Neuronal stem cell (in vitro differentiated cells): ENCODE measurements around the gene TMEM45A.

ENCODE experiments used
- DNase-seq: peaks from one replicate; pipeline ENCODE4 v3.0.0-alpha.2; 2013; ENCODE audit warnings: low spot score
- H2AFZ ChIP-seq: one replicate; pipeline ENCODE4 v1.6.1; 2013; ENCODE audit warnings: mild to moderate bottlenecking, low read length, inconsistent platforms
- H2AK5ac ChIP-seq: 2 replicates; pipeline ENCODE4 v1.6.1; 2013; ENCODE audit warnings: low read depth, mild to moderate bottlenecking, inconsistent platforms, low read length, moderate library complexity, mixed read lengths
- H2BK120ac ChIP-seq: 2 replicates; pipeline ENCODE4 v1.6.1; 2013; ENCODE audit warnings: low read depth, mild to moderate bottlenecking, inconsistent platforms, low read length, moderate library complexity, mixed read lengths
- H2BK12ac ChIP-seq: one replicate; pipeline ENCODE4 v1.6.1; 2013; ENCODE audit warnings: low read length, inconsistent platforms
- H2BK15ac ChIP-seq: 2 replicates; pipeline ENCODE4 v1.6.1; 2013; ENCODE audit warnings: mild to moderate bottlenecking, low read length, inconsistent platforms, mixed read lengths
- H2BK5ac ChIP-seq: one replicate; pipeline ENCODE4 v1.6.1; 2013; ENCODE audit warnings: inconsistent platforms, mild to moderate bottlenecking, low read length, moderate library complexity
- H3K14ac ChIP-seq: one replicate; pipeline ENCODE4 v1.6.1; 2013; ENCODE audit warnings: low read length, inconsistent platforms
- H3K18ac ChIP-seq: 2 replicates; pipeline ENCODE4 v1.6.1; 2013; ENCODE audit warnings: low read length, inconsistent platforms
- H3K23ac ChIP-seq: 2 replicates; pipeline ENCODE4 v1.6.1; 2013; ENCODE audit warnings: low read depth, mild to moderate bottlenecking, mixed read lengths, low read length, inconsistent platforms; ENCODE audit not compliant: poor library complexity
- H3K27ac ChIP-seq: replicated peaks from 3 replicates; pipeline ENCODE4 v1.5.1; 2013; ENCODE audit warnings: low read length, inconsistent platforms
- H3K27me3 ChIP-seq, 3 experiments: 2 replicates each; pipeline ENCODE4 v1.6.1; 2013; ENCODE audit warnings: low read length in 3 of 3, mild to moderate bottlenecking in 2 of 3, inconsistent platforms in 1 of 3, low read depth in 1 of 3, mixed read lengths in 1 of 3, moderate library complexity in 1 of 3; ENCODE audit not compliant: control insufficient read depth in 3 of 3, insufficient read depth in 3 of 3
- H3K36me3 ChIP-seq, 2 donors: replicated peaks in 1 of 2; 2 replicates each; pipeline ENCODE4 v1.6.1; 2013; ENCODE audit warnings: low read length in 2 of 2; ENCODE audit not compliant: control insufficient read depth in 2 of 2, insufficient read depth in 2 of 2
- H3K4ac ChIP-seq: 2 replicates; pipeline ENCODE4 v1.6.1; 2013; ENCODE audit warnings: inconsistent platforms, mild to moderate bottlenecking, low read length, moderate library complexity
- H3K4me1 ChIP-seq, 2 donors: 1 replicate in 1 of 2; 2 replicates in 1 of 2; pipeline ENCODE4 v1.6.1; 2013; ENCODE audit warnings: low read length in 2 of 2, low read depth in 1 of 2; ENCODE audit not compliant: control insufficient read depth in 2 of 2, insufficient read depth in 1 of 2
- H3K4me2 ChIP-seq: one replicate; pipeline ENCODE4 v1.6.1; 2013; ENCODE audit warnings: mild to moderate bottlenecking, low read length, inconsistent platforms; ENCODE audit not compliant: insufficient read depth, poor library complexity, severe bottlenecking
- H3K4me3 ChIP-seq, 2 donors: 2 replicates each; pipeline ENCODE4 v1.5.1; 2013; ENCODE audit warnings: low read length in 2 of 2, mild to moderate bottlenecking in 2 of 2, inconsistent platforms in 1 of 2, moderate library complexity in 1 of 2
- H3K79me1 ChIP-seq: one replicate; pipeline ENCODE4 v1.6.1; 2013; ENCODE audit warnings: low read depth, mild to moderate bottlenecking, inconsistent platforms, low read length, moderate library complexity
- H3K9ac ChIP-seq: one replicate; pipeline ENCODE4 v1.6.1; 2013; ENCODE audit warnings: mild to moderate bottlenecking, low read depth, low read length, inconsistent platforms; ENCODE audit not compliant: poor library complexity
- H3K9me3 ChIP-seq, 2 donors: replicated peaks in 1 of 2; 2 replicates each; pipeline versions ENCODE3 to v1.6.1; 2013; ENCODE audit warnings: low read length in 2 of 2, mild to moderate bottlenecking in 2 of 2, inconsistent platforms in 1 of 2, low read depth in 1 of 2, mixed read lengths in 1 of 2, moderate library complexity in 1 of 2; ENCODE audit not compliant: control insufficient read depth in 2 of 2, insufficient read depth in 1 of 2
- H4K8ac ChIP-seq: one replicate; pipeline ENCODE4 v1.6.1; 2013; ENCODE audit warnings: low read depth, mild to moderate bottlenecking, inconsistent platforms, low read length, moderate library complexity
- H4K91ac ChIP-seq: one replicate; pipeline ENCODE4 v1.6.1; 2013; ENCODE audit warnings: low read length, low read depth, mild to moderate bottlenecking, inconsistent platforms; ENCODE audit not compliant: poor library complexity
- WGBS, 2 donors: extraction: QIAGEN DNeasy Blood & Tissue Kit; methylation state at CpG; one replicate each; pipeline ENCODE4 v1.1.7; 2013; ENCODE audit warnings: missing lambda C conversion rate in 2 of 2, mixed read lengths in 1 of 2; ENCODE audit not compliant: insufficient read length in 2 of 2, insufficient replicate concordance in 1 of 2; ENCODE audit errors: extremely low coverage in 2 of 2; 5-methylcytosine and 5-hydroxymethylcytosine counted together

The TMEM45A gene

GRCh38 chr3:100457811-100458210 lies 34.6 kb upstream of the TMEM45A start:
- Histone ChIP-seq H2BK120ac (no peak overlapping the region), H2BK12ac (no peak overlapping the region), H2BK15ac (no peak overlapping the region), H2AK5ac (no peak overlapping the region), H2BK5ac (no peak overlapping the region), H3K4me3 (no peak overlapping the region), H3K27me3 (peaks cover 0 to 4% (median 0%) of the 10 kb centered on the region in 3 experiments), H3K9ac (no peak overlapping the region), H3K14ac (no peak overlapping the region), H3K79me1 (no peaks in the 10 kb centered on the region), H3K36me3 (peaks cover 4 to 33% of the 10 kb centered on the region in 2 donors), H4K8ac (no peak overlapping the region), H3K9me3 (no peaks in the 10 kb centered on the region), H4K91ac (no peak overlapping the region), H3K4me2 (no peak overlapping the region), H3K27ac (no peak overlapping the region), H3K18ac (no peak overlapping the region), H3K4me1 (no peaks in the 10 kb centered on the region), H3K23ac (no peak overlapping the region), H3K4ac (no peak overlapping the region), H2AFZ (no peak overlapping the region)
- no CpG with 5 or more reads among the region's 1 CpG for WGBS, 2 donors
- DNase-seq, result no peak

GRCh38 chr3:100458814-100459213 lies 33.6 kb upstream of the TMEM45A start:
- H4K91ac ChIP-seq, result no peak overlapping the region
- WGBS, 2 donors, result no CpG with 5 or more reads among the region's 1 CpG
- H3K27ac ChIP-seq, result no peak overlapping the region
- H2AFZ ChIP-seq, result no peak overlapping the region
- H2BK120ac ChIP-seq, result no peak overlapping the region
- no peak for DNase-seq
- H3K79me1 ChIP-seq, result no peaks in the 10 kb centered on the region
- H2BK15ac ChIP-seq, result no peak overlapping the region
- H3K9ac ChIP-seq, result no peak overlapping the region
- no peak overlapping the region for H2AK5ac ChIP-seq
- H2BK12ac ChIP-seq, result no peak overlapping the region
- H3K4me2 ChIP-seq, result no peak overlapping the region
- no peak overlapping the region for H3K4ac ChIP-seq
- H3K4me1 ChIP-seq, result no peaks in the 10 kb centered on the region
- H3K18ac ChIP-seq, result no peak overlapping the region
- H4K8ac ChIP-seq, result no peak overlapping the region
- no peak overlapping the region for H2BK5ac ChIP-seq
- no peak overlapping the region for H3K14ac ChIP-seq
- H3K27me3 ChIP-seq, result peaks cover 0 to 4% (median 0%) of the 10 kb centered on the region in 3 experiments
- no peaks in the 10 kb centered on the region for H3K9me3 ChIP-seq
- H3K36me3 ChIP-seq, result peaks cover 1 to 27% of the 10 kb centered on the region in 2 donors
- no peak overlapping the region for H3K23ac ChIP-seq
- no peak overlapping the region for H3K4me3 ChIP-seq

GRCh38 chr3:100463002-100463401 lies 29.4 kb upstream of the TMEM45A start:
- Histone ChIP-seq H4K91ac (no peak overlapping the region), H3K23ac (no peak overlapping the region), H3K79me1 (no peaks in the 10 kb centered on the region), H3K9ac (no peak overlapping the region), H2AFZ (peak overlapping the region; percentile 18), H2BK15ac (no peak overlapping the region), H2BK5ac (no peak overlapping the region), H3K27me3 (peaks cover 0 to 4% (median 0%) of the 10 kb centered on the region in 3 experiments), H3K9me3 (peaks cover 3% of the 10 kb centered on the region in 2 donors), H2AK5ac (no peak overlapping the region), H3K4ac (no peak overlapping the region), H3K36me3 (no peaks in the 10 kb centered on the region), H2BK12ac (no peak overlapping the region), H3K4me3 (no peak overlapping the region), H3K18ac (no peak overlapping the region), H3K4me1 (peaks cover 0 to 3% of the 10 kb centered on the region in 2 donors), H3K4me2 (no peak overlapping the region), H2BK120ac (no peak overlapping the region), H4K8ac (no peak overlapping the region), H3K27ac (no peak overlapping the region), H3K14ac (no peak overlapping the region)
- DNase-seq, result peak; percentile 39
- WGBS, 2 donors, result no CpG with 5 or more reads among the region's 3 CpGs

GRCh38 chr3:100463646-100464155 lies 28.7 kb upstream of the TMEM45A start:
- Histone ChIP-seq H4K8ac (peak overlapping the region; percentile 17), H3K36me3 (no peaks in the 10 kb centered on the region), H2AFZ (peak overlapping the region; percentile 4), H3K4ac (no peak overlapping the region), H3K27ac (no peak overlapping the region), H2BK5ac (no peak overlapping the region), H3K9me3 (peaks cover 3 to 5% of the 10 kb centered on the region in 2 donors), H3K4me3 (no peak overlapping the region), H3K23ac (no peak overlapping the region), H2BK15ac (no peak overlapping the region), H3K18ac (no peak overlapping the region), H3K27me3 (peaks cover 0 to 4% (median 0%) of the 10 kb centered on the region in 3 experiments), H2AK5ac (no peak overlapping the region), H3K9ac (no peak overlapping the region), H4K91ac (no peak overlapping the region), H2BK120ac (no peak overlapping the region), H3K4me1 (peaks cover 0 to 3% of the 10 kb centered on the region in 2 donors), H3K79me1 (no peaks in the 10 kb centered on the region), H3K4me2 (no peak overlapping the region), H3K14ac (no peak overlapping the region), H2BK12ac (no peak overlapping the region)
- no CpG with 5 or more reads among the region's 3 CpGs for WGBS, 2 donors
- DNase-seq, result no peak
